Heart right ventricle (tissue), 16 donors: ENCODE data around the gene PCNT. TPM values are rescaled to one million over a fixed set of nuclear protein-coding genes. Genes with fewer than 3 reads are reported as not detected.

ENCODE experiments used
- ATAC-seq, 8 donors: fragments of 200-7000 bp; cut with Tn5 transposase; one replicate each; pipeline ENCODE4 v1.9.1; 2020; ENCODE audit warnings: mild to moderate bottlenecking in 8 of 8, moderate library complexity in 8 of 8, moderate number of reproducible peaks in 1 of 8
- DNase-seq, 2 donors: peaks; one replicate each; pipeline ENCODE4 v3.0.0-alpha.2; 2020
- H3K27ac ChIP-seq, 10 donors: fragments of 200-600 bp; sonication (generic) in 2 of 10; one replicate each; pipeline versions ENCODE4 v1.5.0 to v1.8.0; 2020 to 2022; ENCODE audit warnings: mild to moderate bottlenecking in 3 of 10
- H3K27me3 ChIP-seq, 7 donors: fragments of 200-600 bp; one replicate each; pipeline ENCODE4 v1.8.0; 2021 to 2022; ENCODE audit warnings: mild to moderate bottlenecking in 2 of 7
- H3K36me3 ChIP-seq, 9 donors: fragments of 200-600 bp; sonication (generic) in 1 of 9; one replicate each; pipeline versions ENCODE4 v1.5.0 to v1.8.0; 2020 to 2022; ENCODE audit warnings: mild to moderate bottlenecking in 2 of 9
- H3K4me1 ChIP-seq, 9 donors: fragments of 200-600 bp; sonication (generic) in 1 of 9; one replicate each; pipeline versions ENCODE4 v1.5.0 to v1.8.0; 2020 to 2022; ENCODE audit warnings: mild to moderate bottlenecking in 4 of 9
- H3K4me3 ChIP-seq, 10 donors: fragments of 200-600 bp; sonication (generic) in 2 of 10; one replicate each; pipeline versions ENCODE4 v1.5.0 to v1.8.0; 2020 to 2022; ENCODE audit warnings: mild to moderate bottlenecking in 7 of 10, moderate library complexity in 2 of 10
- H3K9me3 ChIP-seq, 11 donors: fragments of 200-600 bp in 10 of 11; sonication (generic) in 2 of 11; one replicate each; pipeline versions ENCODE4 v1.5.0 to v1.8.0; 2013 to 2022; ENCODE audit warnings: mild to moderate bottlenecking in 2 of 11, control low read depth in 1 of 11, moderate library complexity in 1 of 11
- CTCF ChIP-seq, 9 donors: fragments of 200-600 bp; sonication (generic) in 2 of 9; IDR thresholded peaks; one replicate each; pipeline versions ENCODE4 v1.5.0 to v1.8.0; 2021 to 2022; ENCODE audit warnings: antibody characterized with exemption in 9 of 9, mild to moderate bottlenecking in 5 of 9, moderate library complexity in 1 of 9
- WGBS, 2 donors: extraction: QIAGEN DNeasy Blood & Tissue Kit; methylation state at CpG; one replicate each; pipeline ENCODE4 v1.1.7; 2013; ENCODE audit warnings: inconsistent platforms in 1 of 2; 5-methylcytosine and 5-hydroxymethylcytosine counted together
- intact Hi-C, 10 donors: fragments of 100-400 bp; cut with DNase I; formaldehyde crosslinking; loops; one replicate each; pipeline versions ENCODE4 v1.11.1 to v1.14.2; 2022
- polyA plus RNA-seq, 2 donors: library from polyadenylated mRNA; stranded (reverse); fragments of 200-250 nt; gene quantifications; one replicate each; pipeline ENCODE4 v1.2.3, GENCODE V29; 2013
- total RNA-seq, 10 donors: library from RNA; stranded (reverse); fragmentation: NEBNext Ultra II Directional in 3 of 10; extraction: Animal tissue kit (Norgen Biotek cat#: 25700) in 3 of 10; gene quantifications; one replicate each; pipeline versions ENCODE4 v1.2.1 to v1.2.4, GENCODE V29; 2021 to 2023
- donor health status: Arrhythmogenic right ventricular cardiomyopathy.
- donor health status: ischemic (EF 13 %, LVEDD 7.1; RV severe dilation, severe dysfunction).
- donor health status: healthy with polysubstance abuse.
- donor health status: DM: no; HTN: yes; CAD: no.
- donor health status: DM: no; HTN: no; CAD: no.
- donor health status: ischemic (EF 25% LVEDD 6.9; RV normal size, moderate dysfunction).
- donor health status: ischemic (EF 25% LVEDD 5.7; RV mildly dilated, moderate dysfunction).
- donor health status: healthy.
- donor health status: DM: yes; HTN: yes; CAD: no.
- donor health status: Ischemic cardiomyopathy.
- donor health status: ischemic (EF 35%, LVEDD 5.7; RV mildly dilated, moderate dysfunction).
- donor health status: nonischemic (EF 11% LVEDD 7.7; RV severe dilation, severe dysfunction).
- donor health status: DM: yes; HTN: yes; CAD: no.
- donor health status: PGD.
- donor health status: ischemic (EF 29% LVEDD 5.4; RV normal size, mild dysfunction).
- donor health status: nonischemic (EF 23%, LVEDD 6.1; RV moderate dilation, normal function).

PCNT gene
- total and polyA plus RNA-seq, 12 donors: 17.5 to 58.6 (median 26.9) TPM

DNA sequence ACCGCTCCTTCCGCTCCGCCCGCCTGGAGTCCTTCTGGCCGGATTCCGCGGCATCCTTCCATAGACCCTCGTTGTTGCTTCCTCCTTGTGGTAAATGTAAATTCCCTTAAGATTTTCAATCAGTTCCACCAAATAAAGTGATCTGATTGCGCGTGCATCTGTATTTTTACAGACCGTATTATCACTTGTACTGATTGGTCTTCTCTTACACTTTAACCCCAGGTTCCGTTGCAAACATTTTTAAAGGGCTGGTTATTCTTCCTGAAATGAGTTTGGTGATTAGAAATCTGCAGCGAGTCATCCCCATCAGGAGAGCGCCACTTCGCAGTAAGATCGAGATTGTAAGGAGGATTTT lies 37.3 kb upstream of the PCNT start:
- Histone ChIP-seq H3K4me1 (peaks cover 22 to 62% (median 47%) of the 10 kb centered on the region in 9 donors), H3K9me3 (no peaks in the 10 kb centered on the region), H3K27ac (peak overlapping the region; percentile 89 to 98 (median 94)), H3K27me3 (no peaks in the 10 kb centered on the region), H3K36me3 (peaks cover 0 to 54% (median 9%) of the 10 kb centered on the region in 9 donors), H3K4me3 (peak overlapping the region; percentile 59 to 93 (median 82))
- intact Hi-C loops: loop anchor here in 4 of 10 donors (1.0 to 10.0 kb wide), 6 partner anchors 36 to 102 kb away; partner anchors contain the start of genes PCNT (in 3 of the 4), C21orf58 (in 2 of the 4), LSS (in 1 of the 4) and SPATC1L (in 1 of the 4)
- no peak for TF ChIP-seq CTCF (IDR thresholded peaks at IDR 0.05)
- WGBS, 2 donors: 1% methylated on average over 16 of the region's 16 CpGs
- ATAC-seq (peak in 1 of 8 donors; percentile 1), DNase-seq (no peak)

GRCh38 chr21:46287541-46287940 lies 36.4 kb upstream of the PCNT start:
- Histone ChIP-seq H3K4me1 (peaks cover 18 to 52% (median 39%) of the 10 kb centered on the region in 9 donors), H3K9me3 (no peaks in the 10 kb centered on the region), H3K27ac (peak overlapping the region in 2 of 10 donors; percentile 93 to 96), H3K27me3 (no peaks in the 10 kb centered on the region), H3K36me3 (peaks cover 0 to 53% (median 12%) of the 10 kb centered on the region in 9 donors), H3K4me3 (peak overlapping the region in 3 of 10 donors; percentile 59 to 93 (median 82))
- WGBS, 2 donors: 87 to 92% methylated on average over 10 of the region's 10 CpGs
- no peak for TF ChIP-seq CTCF (IDR thresholded peaks at IDR 0.05)
- ATAC-seq (no peak), DNase-seq (no peak)
- intact Hi-C loops: loop anchor here in 3 of 10 donors (2.0 to 10.0 kb wide), 5 partner anchors 35 to 103 kb away; partner anchors contain the start of genes C21orf58 (in 2 of the 3), PCNT (in 2 of the 3), LSS (in 1 of the 3) and SPATC1L (in 1 of the 3)

DNA sequence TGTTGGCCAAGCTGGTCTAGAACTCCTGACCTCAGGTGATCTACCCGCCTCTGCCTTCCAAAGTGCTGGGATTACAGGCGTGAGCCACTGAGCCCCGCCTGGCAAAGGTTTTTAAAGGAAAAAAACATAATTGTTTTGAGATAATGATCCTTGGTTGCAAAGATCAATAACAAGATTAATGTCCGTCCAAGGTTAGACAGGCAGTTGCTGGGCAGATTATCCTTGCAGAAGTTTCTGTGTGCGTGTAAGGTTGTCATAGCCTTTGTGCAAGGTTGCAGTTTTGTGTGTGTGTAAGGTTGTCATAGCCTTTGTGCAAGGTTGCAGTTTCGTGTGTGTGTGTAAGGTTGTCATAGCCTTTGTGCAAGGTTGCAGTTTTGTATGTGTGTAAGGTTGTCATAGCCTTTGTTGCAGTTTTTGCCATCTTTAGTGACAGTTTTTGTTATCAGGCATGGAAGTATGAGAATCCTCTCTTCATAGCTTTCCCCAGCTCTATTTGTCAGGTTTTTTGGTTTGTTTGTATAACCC lies 34.2 kb upstream of the PCNT start:
- no peak for TF ChIP-seq CTCF (IDR thresholded peaks at IDR 0.05)
- no peaks in the 10 kb centered on the region for H3K27me3 ChIP-seq
- ATAC-seq (no peak), DNase-seq (no peak)
- no peaks in the 10 kb centered on the region for H3K9me3 ChIP-seq
- no peak overlapping the region for H3K27ac ChIP-seq
- H3K4me3 ChIP-seq: no peak overlapping the region
- 80 to 87% methylated on average over 6 of the region's 6 CpGs for WGBS, 2 donors
- peaks cover 7 to 33% (median 19%) of the 10 kb centered on the region in 9 donors for H3K4me1 ChIP-seq
- intact Hi-C loops: loop anchor here in 2 of 10 donors (5.0 to 10.0 kb wide), 3 partner anchors 33 to 105 kb away; partner anchors contain the start of genes C21orf58 (in 1 of the 2), LSS (in 1 of the 2), PCNT (in 1 of the 2) and SPATC1L (in 1 of the 2)
- H3K36me3 ChIP-seq: peaks cover 0 to 31% (median 12%) of the 10 kb centered on the region in 9 donors

- no peak for TF ChIP-seq CTCF (IDR thresholded peaks at IDR 0.05)
- ATAC-seq (no peak), DNase-seq (no peak)
- peaks cover 0 to 28% (median 12%) of the 10 kb centered on the region in 9 donors for H3K36me3 ChIP-seq
- no peaks in the 10 kb centered on the region for H3K9me3 ChIP-seq
- H3K4me1 ChIP-seq: peaks cover 6 to 42% (median 21%) of the 10 kb centered on the region in 9 donors
- H3K4me3 ChIP-seq: no peak overlapping the region
- WGBS, 2 donors: 98 to 100% methylated on average over 2 of the region's 2 CpGs
- H3K27me3 ChIP-seq: no peaks in the 10 kb centered on the region
- intact Hi-C loops: no loop called here
- H3K27ac ChIP-seq: no peak overlapping the region
These were observed 32.4 kb upstream of the PCNT start for GRCh38 chr21:46291561-46291960.
